ENCODE data around the gene STBD1. TPM values are rescaled to one million over a fixed set of nuclear protein-coding genes. Genes with fewer than 3 reads are reported as not detected.

Gene STBD1
- total RNA-seq, 4 donors from 2014 or later: 0.47 to 0.76 (median 0.55) TPM

- no peaks in the 10 kb centered on the region for H3K9me3 ChIP-seq
- TF ChIP-seq POLR2AphosphoS5 (IDR thresholded peaks at IDR 0.05): no peak
- no peak for TF ChIP-seq EP300 (IDR thresholded peaks at IDR 0.05)
- TF ChIP-seq POLR2A (IDR thresholded peaks at IDR 0.05): no peak
- TF ChIP-seq CTCF (IDR thresholded peaks at IDR 0.05): no peak
- H3K27ac ChIP-seq: no peak overlapping the region
- H3K4me3 ChIP-seq: no peak overlapping the region
- H3K4me1 ChIP-seq: no peaks in the 10 kb centered on the region
- H3K36me3 ChIP-seq: no peaks in the 10 kb centered on the region
- no peaks in the 10 kb centered on the region for H3K27me3 ChIP-seq
- no peak for DNase-seq (ENCODE audit: low spot score in 2 of 2)
- 82% methylated on average over 5 of the region's 5 CpGs for WGBS
Measured at GRCh38 chr4:76272999-76273398, 33.5 kb upstream of the STBD1 start.

- H3K27ac ChIP-seq: no peak overlapping the region
- WGBS: 88% methylated on average over 3 of the region's 3 CpGs
- no peaks in the 10 kb centered on the region for H3K4me1 ChIP-seq
- H3K9me3 ChIP-seq: no peaks in the 10 kb centered on the region
- no peaks in the 10 kb centered on the region for H3K27me3 ChIP-seq
- DNase-seq (ENCODE audit: low spot score in 2 of 2): no peak
- H3K36me3 ChIP-seq: no peaks in the 10 kb centered on the region
- no peak for TF ChIP-seq POLR2A (IDR thresholded peaks at IDR 0.05)
- no peak for TF ChIP-seq POLR2AphosphoS5 (IDR thresholded peaks at IDR 0.05)
- TF ChIP-seq EP300 (IDR thresholded peaks at IDR 0.05): no peak
- TF ChIP-seq CTCF (IDR thresholded peaks at IDR 0.05): no peak
- H3K4me3 ChIP-seq: no peak overlapping the region
Measured at GRCh38 chr4:76275486-76276124, 30.9 kb upstream of the STBD1 start.

GRCh38 chr4:76276813-76277212 is 29.7 kb upstream of the STBD1 start:
- H3K4me1 ChIP-seq: no peaks in the 10 kb centered on the region
- H3K9me3 ChIP-seq: no peaks in the 10 kb centered on the region
- H3K27me3 ChIP-seq: no peaks in the 10 kb centered on the region
- TF ChIP-seq POLR2A (IDR thresholded peaks at IDR 0.05) (no peak), CTCF (IDR thresholded peaks at IDR 0.05) (no peak), EP300 (IDR thresholded peaks at IDR 0.05) (no peak), POLR2AphosphoS5 (IDR thresholded peaks at IDR 0.05) (no peak)
- H3K36me3 ChIP-seq: no peaks in the 10 kb centered on the region
- no peak overlapping the region for H3K27ac ChIP-seq
- H3K4me3 ChIP-seq: no peak overlapping the region
- 92% methylated on average over 9 of the region's 9 CpGs for WGBS
- DNase-seq (ENCODE audit: low spot score in 2 of 2): no peak

- Histone ChIP-seq H3K9me3 (no peaks in the 10 kb centered on the region), H3K4me1 (no peaks in the 10 kb centered on the region), H3K27ac (no peak overlapping the region), H3K36me3 (no peaks in the 10 kb centered on the region), H3K4me3 (no peak overlapping the region), H3K27me3 (no peaks in the 10 kb centered on the region)
- TF ChIP-seq POLR2AphosphoS5 (IDR thresholded peaks at IDR 0.05): no peak
- no peak for TF ChIP-seq EP300 (IDR thresholded peaks at IDR 0.05)
- no peak for TF ChIP-seq CTCF (IDR thresholded peaks at IDR 0.05)
- no peak for TF ChIP-seq POLR2A (IDR thresholded peaks at IDR 0.05)
- no peak for DNase-seq (ENCODE audit: low spot score in 2 of 2)
- WGBS: 58% methylated on average over 1 of the region's 1 CpG
Measured at GRCh38 chr4:76277667-76278066, 28.9 kb upstream of the STBD1 start.

GRCh38 chr4:76278583-76278982 is 27.9 kb upstream of the STBD1 start:
- H3K4me3 ChIP-seq: no peak overlapping the region
- TF ChIP-seq POLR2AphosphoS5 (IDR thresholded peaks at IDR 0.05) (no peak), CTCF (IDR thresholded peaks at IDR 0.05) (no peak), EP300 (IDR thresholded peaks at IDR 0.05) (no peak), POLR2A (IDR thresholded peaks at IDR 0.05) (no peak)
- no peaks in the 10 kb centered on the region for H3K27me3 ChIP-seq
- DNase-seq (ENCODE audit: low spot score in 2 of 2): no peak
- 75% methylated on average over 1 of the region's 1 CpG for WGBS
- H3K27ac ChIP-seq: no peak overlapping the region
- no peaks in the 10 kb centered on the region for H3K9me3 ChIP-seq
- no peaks in the 10 kb centered on the region for H3K36me3 ChIP-seq
- no peaks in the 10 kb centered on the region for H3K4me1 ChIP-seq
